ENCODE results near the gene POU6F2. TPM values are rescaled to one million over a fixed set of nuclear protein-coding genes. Genes with fewer than 3 reads are reported as not detected.

The POU6F2 gene
- total RNA-seq, 1 experiment from 2014 or later, result 0.27 TPM

DNA sequence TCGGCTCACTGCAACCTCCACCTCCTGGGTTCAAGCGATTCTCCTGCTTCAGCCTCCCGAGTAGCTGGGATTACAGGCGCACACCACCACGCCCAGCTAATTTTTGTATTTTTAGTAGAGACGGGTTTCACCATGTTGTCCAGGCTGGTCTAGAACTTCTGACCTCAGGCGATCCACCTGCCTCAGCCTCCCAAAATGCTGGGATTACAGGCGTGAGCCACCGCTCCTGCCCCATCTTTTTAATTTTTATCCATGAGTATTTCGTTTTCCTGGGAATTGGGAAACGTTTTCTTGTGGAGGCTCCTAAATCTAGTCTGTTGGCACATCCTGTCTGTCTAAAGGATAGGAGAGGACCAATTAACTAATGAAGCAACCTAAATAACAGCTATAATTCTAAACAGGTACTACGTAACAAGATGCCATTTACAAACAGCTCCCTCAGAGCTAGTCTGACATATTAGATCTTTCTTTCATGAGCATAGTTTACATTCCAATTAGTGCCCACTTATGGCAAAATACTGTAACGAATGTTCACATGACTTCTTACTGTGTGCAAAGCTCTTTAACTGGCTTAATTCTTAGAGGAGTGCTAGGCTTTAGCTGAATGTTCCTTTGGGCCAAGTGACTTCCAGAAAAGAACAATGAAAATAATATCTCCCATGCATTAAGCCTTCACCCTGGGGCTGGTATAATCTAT is 437.5 kb downstream of the POU6F2 start:
- Histone ChIP-seq H3K4me1 (ENCODE audit: control insufficient read depth in 1 of 2, insufficient read depth in 2 of 2, low read length in 2 of 2) (peaks cover 0 to 12% of the 10 kb centered on the region in 2 experiments; a peak in 2 of 4 replicates), H3K9me3 (ENCODE audit: control insufficient read depth in 1 of 2, insufficient read depth in 1 of 2, low read depth in 1 of 2, low read length in 2 of 2) (no peaks in the 10 kb centered on the region), H3K36me3 (ENCODE audit: control insufficient read depth in 1 of 2, insufficient read depth in 2 of 2, low read length in 2 of 2) (no peaks in the 10 kb centered on the region), H3K27me3 (ENCODE audit: insufficient read depth, low read length) (no peaks in the 10 kb centered on the region), H4K20me1 (ENCODE audit: insufficient read depth) (no peaks in the 10 kb centered on the region), H3K27ac (ENCODE audit: low read depth, low read length) (no peak overlapping the region), H3K9me2 (ENCODE audit: insufficient read depth) (no peaks in the 10 kb centered on the region), H2AFZ (ENCODE audit: low read depth, low read length, poor library complexity, severe bottlenecking) (no peak overlapping the region), H3K4me3 (replicated peaks in 1 of 2; ENCODE audit: low read depth in 1 of 2, low read length in 2 of 2) (no peak overlapping the region), H3K9ac (ENCODE audit: low read length) (no peak overlapping the region), H3K79me2 (ENCODE audit: insufficient read depth, low read length) (no peaks in the 10 kb centered on the region), H3K4me2 (ENCODE audit: low read length) (peak overlapping the region; percentile 89)
- ATAC-seq (no peak), DNase-seq (ENCODE audit: low read depth, low spot score) (no peak)
- BruUV-seq (replicated peaks), result no TSS peak
- ChIA-PET POLR2A (no interaction called here), CTCF (interaction anchor here (1.1 kb wide), 1 partner anchor 38 kb away, joined by 3 read pairs; no protein-coding TSS in a partner anchor), RAD21 (ENCODE audit: low non-redundant PET in 1 of 2, low total read pairs in 2 of 2, uncharacterized antibody in 2 of 2, unreplicated experiment in 2 of 2) (no interaction called here)
- intact Hi-C loops (cut with micrococcal nuclease), result no loop called here
- TF ChIP-seq ZFX (IDR thresholded peaks at IDR 0.05) (no peak), EGR1 (IDR thresholded peaks at IDR 0.05; ENCODE audit: low read depth) (no peak), EZH2 (IDR thresholded peaks at IDR 0.05) (no peak), CBX3 (IDR thresholded peaks at IDR 0.05; ENCODE audit: low read depth) (no peak), RAD21 (IDR thresholded peaks at IDR 0.05; ENCODE audit: low read depth) (no peak), YY1 (IDR thresholded peaks at IDR 0.05; ENCODE audit: extremely low read depth, insufficient replicate concordance, low read depth, low read length) (no peak), SIN3A (IDR thresholded peaks at IDR 0.05; ENCODE audit: low read depth) (no peak), CEBPB (IDR thresholded peaks at IDR 0.05; ENCODE audit: low read depth) (no peak), SP1 (IDR thresholded peaks at IDR 0.05; ENCODE audit: low read depth) (no peak), POLR2AphosphoS5 (IDR thresholded peaks at IDR 0.05; ENCODE audit: low read depth, low read length) (no peak), ZNF274 (IDR thresholded peaks at IDR 0.05; ENCODE audit: low read depth, low read length) (no peak), FOSL1 (IDR thresholded peaks at IDR 0.05; ENCODE audit: low read depth) (no peak), JUND (IDR thresholded peaks at IDR 0.05) (no peak)
- TF ChIP-seq, protein P1, sequence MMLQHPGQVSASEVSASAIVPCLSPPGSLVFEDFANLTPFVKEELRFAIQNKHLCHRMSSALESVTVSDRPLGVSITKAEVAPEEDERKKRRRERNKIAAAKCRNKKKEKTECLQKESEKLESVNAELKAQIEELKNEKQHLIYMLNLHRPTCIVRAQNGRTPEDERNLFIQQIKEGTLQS (IDR thresholded peaks at IDR 0.05), result no peak
- TF ChIP-seq, protein P2, sequence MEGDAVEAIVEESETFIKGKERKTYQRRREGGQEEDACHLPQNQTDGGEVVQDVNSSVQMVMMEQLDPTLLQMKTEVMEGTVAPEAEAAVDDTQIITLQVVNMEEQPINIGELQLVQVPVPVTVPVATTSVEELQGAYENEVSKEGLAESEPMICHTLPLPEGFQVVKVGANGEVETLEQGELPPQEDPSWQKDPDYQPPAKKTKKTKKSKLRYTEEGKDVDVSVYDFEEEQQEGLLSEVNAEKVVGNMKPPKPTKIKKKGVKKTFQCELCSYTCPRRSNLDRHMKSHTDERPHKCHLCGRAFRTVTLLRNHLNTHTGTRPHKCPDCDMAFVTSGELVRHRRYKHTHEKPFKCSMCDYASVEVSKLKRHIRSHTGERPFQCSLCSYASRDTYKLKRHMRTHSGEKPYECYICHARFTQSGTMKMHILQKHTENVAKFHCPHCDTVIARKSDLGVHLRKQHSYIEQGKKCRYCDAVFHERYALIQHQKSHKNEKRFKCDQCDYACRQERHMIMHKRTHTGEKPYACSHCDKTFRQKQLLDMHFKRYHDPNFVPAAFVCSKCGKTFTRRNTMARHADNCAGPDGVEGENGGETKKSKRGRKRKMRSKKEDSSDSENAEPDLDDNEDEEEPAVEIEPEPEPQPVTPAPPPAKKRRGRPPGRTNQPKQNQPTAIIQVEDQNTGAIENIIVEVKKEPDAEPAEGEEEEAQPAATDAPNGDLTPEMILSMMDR (IDR thresholded peaks at IDR 0.05 in 2 of 3, conservative IDR thresholded peaks at IDR 0.05 in 1 of 3; ENCODE audit: borderline replicate concordance in 1 of 3, insufficient read depth in 1 of 3, low read depth in 2 of 3, low read length in 2 of 3), result no peak
